Measurements from ENCODE around the gene SLAMF7.
"Not testable (repeated sequence)": the region's sequence is repeated elsewhere in the genome, so short reads cannot be mapped to it uniquely, and the experiment has no call there.

Gene SLAMF7

GRCh38 chr1:160780398-160780755 is 41.3 kb downstream of the SLAMF7 start:
- Mint-ChIP-seq H3K27ac (no peak overlapping the region), H3K36me3 (ENCODE audit: low read depth) (no peaks in the 10 kb centered on the region), H3K4me3 (no peak overlapping the region), H3K4me1 (ENCODE audit: low read depth) (peaks cover 40% of the 10 kb centered on the region), H3K9me3 (no peaks in the 10 kb centered on the region), H3K27me3 (no peaks in the 10 kb centered on the region)
- intact Hi-C loops (cut with micrococcal nuclease): no loop called here

GRCh38 chr1:160781186-160781766 is 42.2 kb downstream of the SLAMF7 start:
- Mint-ChIP-seq H3K4me3 (no peak overlapping the region), H3K36me3 (ENCODE audit: low read depth) (no peaks in the 10 kb centered on the region), H3K27ac (peak overlapping the region; percentile 42)

DNA sequence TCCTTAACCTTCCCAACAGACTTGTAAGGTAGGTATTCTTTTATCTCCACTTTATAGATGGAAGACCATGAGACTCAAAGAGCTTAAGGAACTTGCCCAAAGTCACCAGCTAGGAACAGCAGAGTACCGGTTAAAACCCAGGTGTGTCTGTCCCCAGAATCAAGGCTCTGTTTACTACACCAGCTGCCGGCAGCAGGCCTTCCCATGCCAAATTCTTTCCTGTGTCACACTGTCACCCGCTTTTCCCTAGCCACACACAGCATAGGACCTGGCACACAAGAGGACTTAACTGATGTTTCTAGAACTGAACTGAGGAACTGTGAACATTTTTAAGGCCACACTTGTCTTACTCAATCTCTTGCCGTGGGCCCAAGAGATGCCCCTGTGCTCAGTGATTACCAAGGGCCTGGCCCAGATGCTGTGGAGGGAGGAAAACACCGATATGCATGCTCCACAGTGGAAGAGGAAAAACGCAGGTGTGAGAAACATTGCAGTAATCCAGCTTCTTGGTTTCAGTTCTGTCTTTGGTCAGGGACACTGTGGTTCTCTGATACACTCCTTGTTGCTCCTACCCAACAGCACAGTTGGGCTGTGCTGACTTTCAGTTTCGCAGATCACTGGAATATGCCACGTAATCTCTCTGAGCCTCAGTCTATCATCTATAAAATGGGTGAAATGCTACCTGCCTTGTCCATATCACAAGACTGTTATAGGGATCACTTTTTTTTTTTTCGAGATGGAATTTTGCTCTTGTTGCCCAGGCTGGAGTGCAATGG is 43.1 kb downstream of the SLAMF7 start:
- Mint-ChIP-seq H3K4me1 (ENCODE audit: low read depth) (peaks cover 37% of the 10 kb centered on the region), H3K9me3 (no peaks in the 10 kb centered on the region), H3K27me3 (no peaks in the 10 kb centered on the region), H3K27ac (peak overlapping the region; percentile 42), H3K4me3 (no peak overlapping the region), H3K36me3 (ENCODE audit: low read depth) (no peaks in the 10 kb centered on the region)
- intact Hi-C loops (cut with micrococcal nuclease): no loop called here

More at GRCh38 chr1:160781186-160781766, 42.2 kb downstream of the SLAMF7 start:
- Mint-ChIP-seq H3K27me3 (no peaks in the 10 kb centered on the region), H3K4me1 (ENCODE audit: low read depth) (peaks cover 37% of the 10 kb centered on the region), H3K9me3 (no peaks in the 10 kb centered on the region)
- intact Hi-C loops (cut with micrococcal nuclease): no loop called here

GRCh38 chr1:160782988-160783765 is 44.1 kb downstream of the SLAMF7 start:
- H3K27me3 Mint-ChIP-seq; H3K27ac Mint-ChIP-seq; H3K36me3 Mint-ChIP-seq (ENCODE audit: low read depth); H3K4me3 Mint-ChIP-seq; intact Hi-C loops (cut with micrococcal nuclease); H3K9me3 Mint-ChIP-seq: not testable (repeated sequence)
- H3K4me1 Mint-ChIP-seq (ENCODE audit: low read depth): peaks cover 37% of the 10 kb centered on the region

GRCh38 chr1:160789051-160789701 is 50.1 kb downstream of the SLAMF7 start:
- H3K27me3 Mint-ChIP-seq: no peaks in the 10 kb centered on the region
- no peaks in the 10 kb centered on the region for H3K36me3 Mint-ChIP-seq (ENCODE audit: low read depth)
- no peaks in the 10 kb centered on the region for H3K9me3 Mint-ChIP-seq
- no peak overlapping the region for H3K4me3 Mint-ChIP-seq
- peaks cover 26% of the 10 kb centered on the region for H3K4me1 Mint-ChIP-seq (ENCODE audit: low read depth)
- intact Hi-C loops (cut with micrococcal nuclease): no loop called here
- H3K27ac Mint-ChIP-seq: peak overlapping the region; percentile 95

DNA sequence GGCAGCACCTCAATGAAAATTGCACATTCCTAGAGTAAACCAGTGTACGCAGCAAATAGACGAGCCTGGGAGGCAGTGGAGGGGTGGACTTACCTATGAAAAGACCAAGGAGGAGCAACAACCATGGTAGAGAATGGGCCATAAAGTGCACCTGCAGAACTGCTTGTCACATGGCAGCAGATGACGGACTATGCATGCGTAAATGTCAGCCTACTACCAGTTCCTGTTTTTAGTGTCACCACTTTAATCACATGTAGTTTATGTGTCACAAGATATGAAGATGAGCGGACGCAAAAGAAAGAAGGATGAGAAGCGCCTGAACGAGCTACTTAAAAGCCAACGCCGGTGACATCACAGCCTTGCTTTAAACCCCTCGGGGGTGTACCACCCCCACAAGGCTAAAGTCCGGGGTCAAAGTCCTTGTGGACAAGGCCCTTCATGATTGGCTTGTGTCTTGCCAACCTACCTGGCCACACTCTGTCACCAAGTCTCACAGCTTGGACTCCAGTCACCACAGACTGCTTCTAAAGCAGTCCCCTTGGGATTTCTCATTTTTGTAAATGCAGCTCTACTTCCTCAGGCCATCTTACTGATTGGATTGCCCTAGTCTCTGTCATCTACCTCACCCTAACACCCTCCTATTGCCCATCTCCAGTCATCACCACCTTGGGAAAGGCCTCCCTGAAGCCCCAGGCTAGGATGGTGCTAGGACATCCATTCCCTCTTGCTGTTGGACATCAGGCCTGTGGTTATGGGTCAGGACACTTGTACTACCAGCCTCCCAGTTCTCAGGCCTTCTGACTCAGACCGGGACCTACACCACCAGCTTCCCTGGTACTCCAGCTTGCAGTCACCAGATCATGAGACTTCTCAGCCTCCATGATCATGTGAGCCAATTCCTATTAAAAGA is 50.9 kb downstream of the SLAMF7 start:
- H3K4me1 Mint-ChIP-seq (ENCODE audit: low read depth): peaks cover 29% of the 10 kb centered on the region
- peak overlapping the region; percentile 95 for H3K27ac Mint-ChIP-seq
- no peaks in the 10 kb centered on the region for H3K36me3 Mint-ChIP-seq (ENCODE audit: low read depth)
- H3K9me3 Mint-ChIP-seq: no peaks in the 10 kb centered on the region
- intact Hi-C loops (cut with micrococcal nuclease): no loop called here
- H3K4me3 Mint-ChIP-seq: no peak overlapping the region
- H3K27me3 Mint-ChIP-seq: no peaks in the 10 kb centered on the region

- no peaks in the 10 kb centered on the region for H3K36me3 Mint-ChIP-seq (ENCODE audit: low read depth)
- peaks cover 37% of the 10 kb centered on the region for H3K4me1 Mint-ChIP-seq (ENCODE audit: low read depth)
- no peaks in the 10 kb centered on the region for H3K9me3 Mint-ChIP-seq
- no peak overlapping the region for H3K4me3 Mint-ChIP-seq
- H3K27me3 Mint-ChIP-seq: no peaks in the 10 kb centered on the region
- H3K27ac Mint-ChIP-seq: no peak overlapping the region
- intact Hi-C loops (cut with micrococcal nuclease): no loop called here
Measured at GRCh38 chr1:160794376-160794775, 55.3 kb downstream of the SLAMF7 start.

GRCh38 chr1:160795951-160796383 is 56.9 kb downstream of the SLAMF7 start, which contains the start of gene LY9:
LY9 (plus strand) TSS chr1:160796174; CDS start chr1:160796188, 14 bp downstream.
- Mint-ChIP-seq H3K9me3 (no peaks in the 10 kb centered on the region), H3K27ac (peak within 1 kb of the TSS; percentile 82), H3K4me1 (ENCODE audit: low read depth) (peaks cover 23% of the 10 kb centered on the region), H3K27me3 (no peaks in the 10 kb centered on the region), H3K4me3 (no peak within 1 kb of the TSS), H3K36me3 (ENCODE audit: low read depth) (no peaks in the 10 kb centered on the region)
- intact Hi-C loops (cut with micrococcal nuclease): no loop called here

DNA sequence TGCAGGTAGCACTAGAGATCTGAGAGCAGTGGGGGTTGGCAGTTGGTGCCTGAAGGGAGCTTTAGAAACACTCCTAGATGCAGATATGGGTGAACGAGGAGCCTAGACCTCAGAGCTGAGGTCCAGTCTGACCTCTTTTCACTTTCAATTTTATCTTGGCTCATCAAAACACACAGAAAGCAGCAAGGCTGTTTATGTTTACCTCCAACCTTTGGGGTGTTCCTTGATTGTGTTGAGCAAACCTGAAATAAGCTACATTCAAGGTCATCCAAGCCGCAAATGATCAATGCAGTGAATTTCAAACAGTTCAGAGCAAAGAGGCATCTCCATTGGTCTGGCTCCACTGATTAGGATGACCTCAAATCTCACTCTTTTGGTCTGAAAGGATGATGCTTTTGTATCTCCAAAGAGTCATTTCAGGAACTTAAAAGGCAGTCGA is 58.2 kb downstream of the SLAMF7 start:
- Mint-ChIP-seq H3K27ac (no peak overlapping the region), H3K27me3 (no peaks in the 10 kb centered on the region), H3K36me3 (ENCODE audit: low read depth) (no peaks in the 10 kb centered on the region), H3K4me3 (no peak overlapping the region), H3K9me3 (no peaks in the 10 kb centered on the region), H3K4me1 (ENCODE audit: low read depth) (peaks cover 29% of the 10 kb centered on the region)
- intact Hi-C loops (cut with micrococcal nuclease): no loop called here

DNA sequence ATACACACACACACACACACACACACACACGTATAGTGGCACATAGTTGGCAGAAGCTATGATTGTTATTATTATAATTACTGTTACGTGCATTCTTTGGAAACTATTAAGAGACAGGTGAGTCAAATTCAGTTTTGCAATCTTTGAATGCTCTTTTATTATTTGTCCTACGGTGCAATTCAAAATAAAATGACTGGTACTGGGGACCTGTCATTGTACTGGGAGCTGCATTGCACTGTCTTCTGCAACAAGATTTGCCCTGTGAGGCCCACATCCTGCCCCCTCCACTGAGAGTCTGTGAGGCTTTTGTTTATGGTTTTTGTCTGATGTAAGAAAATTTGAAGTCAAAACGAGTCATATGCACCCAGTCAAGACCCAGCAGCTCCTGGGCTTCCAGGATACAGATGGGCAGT is 58.8 kb downstream of the SLAMF7 start:
- Mint-ChIP-seq H3K27me3 (no peaks in the 10 kb centered on the region), H3K27ac (peak overlapping the region; percentile 4), H3K4me1 (ENCODE audit: low read depth) (peaks cover 29% of the 10 kb centered on the region), H3K9me3 (no peaks in the 10 kb centered on the region), H3K36me3 (ENCODE audit: low read depth) (no peaks in the 10 kb centered on the region), H3K4me3 (no peak overlapping the region)
- intact Hi-C loops (cut with micrococcal nuclease): no loop called here

DNA sequence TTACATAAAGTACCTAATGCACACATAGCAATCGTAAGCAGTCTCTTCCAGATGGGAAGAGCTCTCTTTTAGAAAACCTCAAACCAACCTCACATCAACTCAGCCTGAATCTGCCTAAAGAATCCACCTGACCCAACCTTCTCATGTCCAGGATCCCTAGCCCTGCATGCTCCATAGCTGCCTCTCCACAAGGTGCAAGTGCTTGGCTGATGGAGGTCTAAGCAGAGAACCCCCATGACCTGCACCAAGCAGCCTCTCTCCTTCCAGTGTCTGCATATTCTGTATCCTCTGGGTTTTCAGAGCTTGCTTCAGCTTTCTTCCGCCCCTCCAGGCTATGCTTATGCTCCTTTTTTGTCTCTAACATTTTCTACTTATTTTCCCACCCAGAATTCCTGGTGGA is 59.4 kb downstream of the SLAMF7 start:
- Mint-ChIP-seq H3K4me1 (ENCODE audit: low read depth) (peaks cover 29% of the 10 kb centered on the region), H3K36me3 (ENCODE audit: low read depth) (no peaks in the 10 kb centered on the region), H3K4me3 (no peak overlapping the region), H3K27ac (peak overlapping the region; percentile 4), H3K27me3 (no peaks in the 10 kb centered on the region), H3K9me3 (no peaks in the 10 kb centered on the region)
- intact Hi-C loops (cut with micrococcal nuclease): no loop called here

DNA sequence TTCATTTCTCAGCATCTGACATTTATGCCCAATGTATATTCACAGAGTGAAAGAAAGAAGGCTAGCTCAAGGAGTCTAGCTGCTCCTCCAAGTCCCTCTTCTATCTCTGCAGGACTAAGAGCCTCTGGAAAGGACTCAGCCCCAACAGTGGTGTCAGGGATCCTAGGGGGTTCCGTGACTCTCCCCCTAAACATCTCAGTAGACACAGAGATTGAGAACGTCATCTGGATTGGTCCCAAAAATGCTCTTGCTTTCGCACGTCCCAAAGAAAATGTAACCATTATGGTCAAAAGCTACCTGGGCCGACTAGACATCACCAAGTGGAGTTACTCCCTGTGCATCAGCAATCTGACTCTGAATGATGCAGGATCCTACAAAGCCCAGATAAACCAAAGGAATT is 60.6 kb downstream of the SLAMF7 start:
- no peaks in the 10 kb centered on the region for H3K9me3 Mint-ChIP-seq
- peaks cover 21% of the 10 kb centered on the region for H3K4me1 Mint-ChIP-seq (ENCODE audit: low read depth)
- intact Hi-C loops (cut with micrococcal nuclease): no loop called here
- no peak overlapping the region for H3K4me3 Mint-ChIP-seq
- H3K27me3 Mint-ChIP-seq: no peaks in the 10 kb centered on the region
- no peak overlapping the region for H3K27ac Mint-ChIP-seq
- no peaks in the 10 kb centered on the region for H3K36me3 Mint-ChIP-seq (ENCODE audit: low read depth)

DNA sequence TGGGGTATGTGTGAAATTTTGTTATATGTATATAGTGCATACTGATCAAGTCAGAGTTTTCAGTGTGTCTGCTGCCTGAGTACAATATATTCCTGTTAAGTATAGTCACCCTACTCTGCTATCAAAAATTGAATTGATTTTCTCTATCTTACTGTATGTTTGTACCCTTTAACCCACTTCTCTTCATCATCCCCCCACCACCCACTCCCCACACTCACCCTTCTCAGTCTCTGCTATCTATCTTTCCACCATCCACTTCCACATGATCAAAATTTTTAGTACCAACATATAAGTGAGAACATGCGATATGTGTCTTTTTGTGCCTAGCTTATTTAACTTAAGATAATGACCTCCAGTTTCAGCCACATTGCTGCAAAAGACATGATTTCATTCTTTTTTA is 61.1 kb downstream of the SLAMF7 start:
- Mint-ChIP-seq H3K4me1 (ENCODE audit: low read depth) (peaks cover 20% of the 10 kb centered on the region), H3K27ac (no peak overlapping the region), H3K27me3 (no peaks in the 10 kb centered on the region), H3K9me3 (peaks cover 1% of the 10 kb centered on the region), H3K4me3 (no peak overlapping the region), H3K36me3 (ENCODE audit: low read depth) (no peaks in the 10 kb centered on the region)
- intact Hi-C loops (cut with micrococcal nuclease): no loop called here
